ENCODE results near the gene HSP90AB1.

Gene HSP90AB1

GRCh38 chr6:44255871-44256774, 9.2 kb downstream of the HSP90AB1 start:
- DNase-seq = no peak

GRCh38 chr6:44256775-44257024, 9.8 kb downstream of the HSP90AB1 start:
- no peak for DNase-seq

DNA sequence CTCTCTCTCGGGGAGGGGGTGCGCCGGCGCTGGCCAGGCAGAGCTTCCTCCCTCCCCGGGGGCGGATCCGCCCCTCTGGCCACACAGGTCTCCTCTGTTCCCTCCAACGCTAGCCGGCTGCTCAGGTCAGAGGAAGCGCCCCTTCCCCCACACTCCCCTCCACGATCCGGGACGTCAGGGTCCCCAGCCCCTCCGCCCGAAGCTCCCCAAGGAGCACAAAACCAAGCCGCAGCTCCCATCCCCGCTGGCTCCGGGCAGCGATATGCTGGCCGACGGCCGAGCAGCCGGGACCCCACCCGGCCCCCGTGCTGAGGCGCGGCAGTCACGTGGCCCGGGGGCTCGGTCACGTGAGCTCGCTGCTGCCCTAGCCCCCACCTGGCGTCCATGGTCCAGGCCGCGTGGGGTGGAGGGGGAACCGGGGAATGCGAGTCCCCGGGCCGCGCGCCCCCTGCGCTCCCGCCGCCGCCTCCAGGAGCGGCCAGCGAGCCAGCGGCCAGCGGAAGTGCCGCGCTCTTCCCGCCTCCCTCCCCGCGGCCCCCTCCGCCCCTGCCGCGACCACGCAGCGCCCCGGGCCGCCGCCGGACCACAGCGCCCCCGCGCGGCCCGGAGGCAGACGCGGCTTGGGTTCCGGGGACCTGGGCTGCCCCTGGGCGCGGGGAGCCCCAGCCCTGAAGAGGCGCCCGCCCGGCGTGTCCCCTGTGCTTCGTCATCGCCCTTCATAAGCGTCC, 10.3 kb downstream of the HSP90AB1 start, which contains the start of gene SLC35B2:
Gene SLC35B2, minus strand, starts transcription at position 504 of the 728 bp plus-strand sequence. Its CDS starts 118 bp downstream, at position 386.
- peak; percentile 33 for DNase-seq

GRCh38 chr6:44257753-44258324, 10.9 kb downstream of the HSP90AB1 start:
- no peak for DNase-seq

- no peak for DNase-seq
Measured at GRCh38 chr6:44258325-44258863, 11.5 kb downstream of the HSP90AB1 start.

DNA sequence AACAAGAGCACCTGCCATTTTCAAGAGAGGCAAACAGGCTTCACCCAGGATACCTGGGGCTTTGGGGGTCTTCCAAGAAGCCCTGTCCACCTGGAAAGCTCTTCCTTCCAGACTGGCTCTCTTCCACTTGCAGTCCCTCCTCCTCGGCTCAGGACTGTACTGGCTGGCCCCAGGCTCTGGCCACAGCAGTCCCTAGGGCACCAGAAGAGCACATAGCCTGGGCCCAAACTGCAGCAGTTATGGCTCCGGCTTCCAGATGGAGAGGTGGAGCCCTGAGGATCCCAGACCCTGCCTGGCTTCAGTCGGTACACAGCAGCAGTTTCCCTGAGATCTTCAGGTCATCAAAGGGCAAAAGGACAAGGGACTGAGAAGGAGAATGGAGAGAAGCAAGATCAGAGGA, 12.0 kb downstream of the HSP90AB1 start:
- no peak for DNase-seq

DNA sequence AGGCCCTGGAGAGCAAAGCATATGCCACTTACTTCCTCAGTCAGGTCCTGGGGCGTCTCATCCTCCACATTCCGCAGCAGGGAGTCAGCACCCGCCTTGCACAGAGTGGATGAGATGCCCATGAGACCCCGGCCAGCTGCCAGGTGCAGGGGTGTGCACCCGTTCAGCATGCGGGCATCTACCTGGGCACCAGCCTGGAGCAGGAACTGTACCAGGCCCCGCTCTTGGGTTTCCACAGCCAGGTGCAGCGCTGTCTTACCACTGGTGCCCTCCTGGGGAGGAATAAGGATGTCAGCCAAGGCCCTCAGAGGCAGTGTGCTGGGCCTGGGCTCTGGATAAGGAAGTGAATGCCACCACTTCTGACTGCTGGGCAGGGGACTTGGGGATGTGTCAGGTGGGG, 13.1 kb downstream of the HSP90AB1 start:
- DNase-seq = no peak

GRCh38 chr6:44260451-44261297, 13.8 kb downstream of the HSP90AB1 start:
- DNase-seq = no peak

- no peak for DNase-seq
Measured at GRCh38 chr6:44261581-44261980, 14.7 kb downstream of the HSP90AB1 start.

DNA sequence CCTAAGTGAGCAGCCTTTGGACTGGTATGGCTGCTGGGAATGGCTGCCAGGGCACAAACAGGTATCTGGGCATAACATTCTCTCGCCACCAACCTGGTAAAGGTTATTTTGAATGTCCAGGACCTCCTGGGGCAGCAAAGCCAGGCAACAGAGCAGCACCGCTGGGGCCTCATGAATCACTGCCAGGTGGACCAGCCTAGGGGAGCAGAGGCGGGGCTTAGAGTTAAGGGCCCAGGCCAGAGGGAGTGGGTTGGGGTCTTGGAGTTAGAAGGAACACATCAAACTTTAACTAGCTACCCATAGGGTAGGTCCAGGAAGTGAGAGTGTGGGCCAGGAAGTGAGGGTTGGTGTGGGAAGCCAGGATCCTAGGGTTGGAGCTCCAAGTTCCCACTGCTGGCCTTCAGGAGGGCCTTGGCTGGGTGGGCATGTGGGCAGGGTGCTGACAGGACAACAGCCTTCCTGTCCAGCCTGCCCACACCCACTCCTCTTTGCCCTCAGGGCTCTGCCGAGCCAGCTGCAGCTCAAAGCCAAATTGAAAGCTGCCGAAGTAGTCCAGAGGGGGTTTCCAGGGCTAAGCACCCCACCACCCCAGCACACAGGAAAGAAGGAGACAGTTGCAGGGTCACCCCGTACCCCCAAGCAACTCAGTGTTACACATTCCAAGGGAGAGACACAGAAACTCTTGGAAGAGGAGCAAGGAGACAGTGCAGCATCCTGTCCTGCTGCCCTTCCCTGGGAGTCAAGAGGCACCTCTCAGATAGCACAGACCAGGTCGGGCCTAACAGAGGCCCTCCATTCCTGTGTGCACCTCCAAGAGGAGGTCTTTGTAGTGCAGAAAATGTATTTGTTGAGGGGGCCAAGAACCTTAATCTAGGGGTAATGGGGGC, 15.8 kb downstream of the HSP90AB1 start:
- DNase-seq = no peak

DNA sequence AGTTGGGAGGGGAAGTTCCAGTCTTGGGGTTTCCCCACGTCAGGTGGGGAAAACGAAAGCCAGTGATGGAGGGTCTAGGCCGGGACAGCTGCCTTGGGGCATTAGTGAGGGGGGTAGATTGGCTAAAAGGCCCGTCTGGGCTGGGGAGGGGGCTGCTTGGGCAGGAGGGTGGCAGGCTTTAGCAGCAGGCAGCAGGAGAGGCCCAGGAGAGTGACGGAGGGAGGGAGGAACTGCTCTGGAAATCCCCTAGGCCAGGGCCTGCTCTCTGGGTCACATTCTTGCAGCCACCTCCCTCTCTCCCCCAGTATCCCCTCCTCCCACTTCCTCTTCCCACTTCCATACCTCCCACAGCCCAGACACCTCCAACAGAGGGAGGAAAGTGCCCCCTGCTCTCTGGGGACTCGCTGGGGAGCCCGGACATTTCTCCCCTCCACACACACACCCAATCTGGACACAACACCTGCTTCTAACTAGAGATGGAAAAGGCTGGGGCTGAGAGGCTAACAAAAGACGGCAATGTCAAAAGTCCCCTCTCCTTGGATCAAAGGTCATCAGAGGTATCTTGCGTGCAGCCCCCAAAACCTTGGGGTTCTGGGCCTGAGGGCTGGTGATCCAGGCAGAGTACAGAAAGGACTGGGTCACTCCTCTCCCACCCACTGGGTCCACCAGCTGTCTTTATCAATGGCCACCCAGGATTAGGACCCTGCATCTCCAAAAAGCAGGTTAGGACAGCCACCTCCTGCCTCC, 16.6 kb downstream of the HSP90AB1 start:
- DNase-seq = no peak

- DNase-seq = no peak
Measured at GRCh38 chr6:44264154-44265006, 17.5 kb downstream of the HSP90AB1 start.

GRCh38 chr6:44265007-44265721, 18.3 kb downstream of the HSP90AB1 start, which contains the start of gene NFKBIE:
Gene NFKBIE, minus strand, starts transcription at chr6:44265551. Its CDS starts 205 bp downstream, at chr6:44265346.
- peak; percentile 52 for DNase-seq

GRCh38 chr6:44265722-44266233, 18.9 kb downstream of the HSP90AB1 start:
- no peak for DNase-seq

DNA sequence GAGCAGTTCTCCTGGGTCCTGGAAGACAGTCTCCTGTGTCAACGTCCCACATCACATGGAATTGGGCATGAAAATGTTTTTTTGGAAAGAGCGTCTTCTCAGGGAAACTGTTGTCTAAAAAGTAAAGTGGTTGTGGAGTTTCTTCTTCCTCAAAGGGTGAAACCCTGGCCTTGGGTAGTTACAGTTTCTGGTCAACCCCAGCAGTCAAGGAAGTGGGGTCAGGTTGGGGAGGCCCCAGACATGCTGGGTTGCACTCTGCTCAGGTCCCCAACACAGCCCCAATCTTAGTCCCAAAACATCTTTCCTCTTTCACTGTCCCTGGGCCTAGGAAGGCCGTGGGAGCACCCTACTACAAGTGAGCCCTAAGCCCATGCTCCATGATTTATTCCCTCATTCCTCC, 19.4 kb downstream of the HSP90AB1 start:
- no peak for DNase-seq

- DNase-seq = no peak
Measured at GRCh38 chr6:44267252-44267651, 20.4 kb downstream of the HSP90AB1 start.

DNA sequence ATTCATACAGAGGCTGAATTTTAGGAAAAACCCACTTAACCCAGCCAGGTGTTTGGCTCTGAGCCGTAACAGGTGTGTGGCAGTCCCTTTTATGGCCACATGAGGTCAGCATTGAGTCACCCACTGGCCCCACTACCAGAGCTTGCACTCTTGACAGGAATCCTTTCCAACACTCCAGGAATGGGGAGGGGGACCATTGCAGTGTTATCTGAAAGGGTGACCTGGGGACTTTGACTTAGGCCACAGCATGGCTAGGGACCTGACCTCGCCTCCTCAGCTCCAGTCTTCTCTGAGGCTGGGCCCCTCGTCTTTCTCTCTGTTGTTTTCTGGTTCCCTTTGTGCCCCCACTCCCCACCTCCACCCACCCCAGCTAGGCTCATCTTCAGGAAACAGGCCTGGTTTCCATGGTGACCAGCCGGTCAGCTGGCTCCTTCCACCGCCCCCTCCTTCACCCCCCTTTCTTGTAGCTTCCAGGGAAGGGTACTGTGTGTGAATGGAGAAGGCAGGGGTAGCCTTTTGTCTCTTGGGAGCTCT, 21.3 kb downstream of the HSP90AB1 start:
- DNase-seq = no peak

GRCh38 chr6:44269178-44269920, 22.4 kb downstream of the HSP90AB1 start:
- no peak for DNase-seq
